ELR (cell line): Measurements from ENCODE around the gene IL34.
"Not testable (repeated sequence)": the region's sequence is repeated elsewhere in the genome, so short reads cannot be mapped to it uniquely, and the experiment has no call there.

Experiments
- DNase-seq: peaks from one replicate; pipeline ENCODE4 v3.0.0-alpha.2; 2015; ENCODE audit warnings: low read depth

Gene IL34

DNA sequence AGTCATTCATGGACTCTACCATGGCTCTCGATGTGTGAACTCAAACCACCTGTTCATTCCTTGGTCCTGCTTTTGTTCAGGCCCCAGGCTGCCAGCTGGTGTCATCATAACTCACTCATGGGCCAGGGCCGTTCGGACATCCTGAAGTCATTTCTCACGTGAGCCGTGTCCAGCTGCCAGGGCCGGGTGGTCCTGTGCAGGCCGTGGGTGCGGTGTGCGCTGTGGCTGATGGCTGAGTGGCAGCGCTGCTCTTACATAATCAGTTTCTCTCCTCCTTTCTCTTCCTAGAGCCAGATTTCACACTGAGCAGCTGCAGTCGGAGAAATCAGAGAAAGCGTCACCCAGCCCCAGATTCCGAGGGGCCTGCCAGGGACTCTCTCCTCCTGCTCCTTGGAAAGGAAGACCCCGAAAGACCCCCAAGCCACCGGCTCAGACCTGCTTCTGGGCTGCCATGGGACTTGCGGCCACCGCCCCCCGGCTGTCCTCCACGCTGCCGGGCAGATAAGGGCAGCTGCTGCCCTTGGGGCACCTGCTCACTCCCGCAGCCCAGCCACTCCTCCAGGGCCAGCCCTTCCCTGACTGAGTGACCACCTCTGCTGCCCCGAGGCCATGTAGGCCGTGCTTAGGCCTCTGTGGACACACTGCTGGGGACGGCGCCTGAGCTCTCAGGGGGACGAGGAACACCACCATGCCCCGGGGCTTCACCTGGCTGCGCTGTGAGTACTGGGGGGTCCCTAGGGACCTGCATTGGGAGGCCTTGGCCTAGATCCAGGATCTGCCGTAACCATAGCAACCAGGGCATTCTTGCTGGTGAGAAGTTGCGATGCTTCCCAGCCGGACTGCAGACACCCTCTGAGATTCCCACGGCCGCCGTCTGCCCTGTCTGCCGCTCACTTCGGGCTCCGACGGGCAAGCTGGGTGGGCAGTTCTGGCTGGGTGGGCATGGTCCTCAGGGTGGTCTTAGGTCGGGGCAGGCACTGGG lies at the start of gene IL34:
Gene IL34, plus strand, starts transcription at position 300 of the 982 bp plus-strand sequence. Its CDS starts 389 bp downstream, at position 689.
- DNase-seq: peak; percentile 34

DNA sequence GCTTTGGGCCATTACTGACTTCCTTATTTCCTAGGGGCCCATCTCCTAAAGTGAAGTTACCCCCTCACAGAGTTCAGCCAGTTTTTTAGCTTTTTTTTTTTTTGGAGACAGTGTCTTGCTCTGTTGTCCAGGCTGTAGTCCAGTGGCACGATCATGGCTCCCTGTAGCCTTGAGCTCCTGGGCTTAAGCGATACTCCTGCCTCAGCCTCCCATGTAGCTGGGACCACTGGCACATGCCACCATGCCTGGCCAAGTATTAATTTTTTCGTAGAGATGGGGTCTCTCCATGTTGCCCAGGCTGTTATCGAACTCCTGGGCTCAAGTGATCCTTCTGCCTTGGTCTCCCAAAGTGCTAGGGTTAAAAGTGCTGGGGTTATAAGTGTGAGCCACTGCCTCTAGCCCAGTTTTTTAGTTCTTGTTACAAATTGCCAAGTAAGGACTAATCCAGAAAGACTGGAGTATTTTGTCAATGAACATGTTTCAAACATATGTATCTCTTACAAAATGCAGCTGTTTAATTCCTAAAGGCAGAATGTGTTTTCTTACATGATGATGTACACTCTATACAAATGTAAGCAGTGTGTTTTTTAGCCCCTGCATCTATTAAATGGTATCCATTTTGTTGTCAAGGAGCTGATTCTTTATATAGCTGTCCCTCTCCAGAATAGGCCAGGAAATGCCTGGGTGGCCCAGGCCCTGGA lies 49.1 kb upstream of the IL34 start:
- no peak for DNase-seq

DNA sequence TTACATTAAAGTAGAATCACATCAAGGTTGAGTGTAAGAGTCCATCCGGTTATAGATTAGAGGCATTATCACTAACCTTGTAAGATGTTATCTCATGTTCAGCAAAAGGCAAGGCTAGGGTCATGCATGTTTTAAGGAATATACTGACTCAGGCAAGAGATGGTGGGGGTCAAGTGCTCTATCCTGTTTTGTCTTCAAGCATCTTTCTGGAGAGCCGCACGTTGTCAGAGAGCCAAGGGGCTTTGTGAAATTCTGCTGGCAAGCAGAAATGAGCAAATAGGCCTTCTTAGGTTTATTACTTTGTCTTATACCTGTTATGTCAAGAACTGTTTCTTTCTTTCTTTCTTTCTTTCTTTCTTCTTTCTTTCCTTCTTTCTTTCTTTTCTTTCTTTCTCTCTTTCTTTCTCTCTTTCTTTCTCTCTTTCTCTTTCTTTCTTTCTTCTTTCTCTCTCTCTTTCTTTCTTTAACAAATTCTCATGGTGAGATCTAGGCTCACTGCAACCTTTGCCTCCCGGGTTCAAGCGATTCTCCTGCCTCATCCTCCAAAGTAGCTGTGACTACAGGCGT lies 47.3 kb upstream of the IL34 start:
- no peak for DNase-seq

DNA sequence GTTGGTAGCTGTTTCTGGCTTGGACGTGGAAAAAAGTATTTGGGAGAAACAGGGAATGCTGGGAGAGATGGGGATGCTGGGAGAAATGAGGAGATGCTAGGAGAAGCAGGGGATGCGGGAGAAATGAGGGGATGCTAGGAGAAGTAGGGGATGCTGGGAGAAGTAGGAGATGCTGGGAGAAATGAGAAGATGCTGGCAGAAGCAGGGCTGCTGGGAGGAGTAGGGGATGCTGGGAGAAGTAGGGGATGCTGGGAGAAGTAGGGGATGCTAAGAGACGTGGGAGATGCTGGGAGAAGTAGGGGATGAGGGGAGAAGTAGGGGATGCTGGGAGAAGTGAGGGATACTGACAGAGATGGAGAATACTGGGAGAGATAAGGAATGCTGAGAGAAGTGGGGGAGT lies 45.6 kb upstream of the IL34 start:
- DNase-seq: no peak

DNA sequence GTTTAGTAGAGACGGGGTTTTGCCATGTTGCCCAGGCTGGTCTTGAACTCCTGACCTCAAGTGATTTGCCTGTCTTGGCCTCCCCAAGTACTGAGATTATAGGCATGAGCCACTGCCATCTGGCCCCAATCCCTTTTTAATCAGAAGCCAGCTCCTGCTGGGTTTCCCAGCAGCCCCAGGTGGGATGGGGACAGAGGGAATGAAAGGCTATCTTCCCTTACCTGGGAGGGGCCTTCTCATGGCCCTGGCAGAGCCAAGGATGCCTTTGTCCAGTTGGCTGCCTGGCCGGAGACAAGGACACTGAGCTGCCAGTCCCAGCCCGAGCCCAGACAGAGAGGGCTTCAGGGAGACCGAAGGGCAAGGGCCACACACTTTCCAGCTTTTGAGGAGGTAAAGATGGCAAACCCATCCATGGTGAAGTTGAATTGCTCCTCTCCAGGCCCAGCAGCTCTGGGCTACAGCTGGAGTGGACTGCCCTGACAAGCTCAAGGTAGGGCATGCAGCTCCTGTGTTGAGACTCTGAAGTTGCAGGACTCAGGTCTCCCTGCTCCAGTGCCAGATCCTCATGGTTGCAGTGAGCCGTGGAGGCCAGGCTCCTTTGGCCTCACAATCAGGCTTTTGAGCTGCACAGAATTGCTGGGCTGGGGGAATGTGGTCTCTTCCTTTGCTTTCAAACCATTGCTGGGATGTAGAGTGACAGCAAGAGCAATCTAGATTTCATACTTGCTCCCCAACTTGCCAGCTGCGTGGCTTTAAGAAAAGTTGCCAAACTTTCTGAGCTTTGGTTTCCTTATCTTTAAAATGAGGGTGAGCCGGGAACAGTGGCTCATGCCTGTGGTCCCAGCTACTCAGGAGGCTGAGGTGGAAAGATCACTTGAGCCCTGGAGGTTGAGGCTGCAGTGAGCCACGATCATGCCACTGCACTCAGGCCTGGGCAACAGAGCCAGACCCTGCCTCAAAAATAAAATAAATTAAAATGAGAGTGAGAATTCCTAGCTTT lies 44.5 kb upstream of the IL34 start:
- DNase-seq: no peak

DNA sequence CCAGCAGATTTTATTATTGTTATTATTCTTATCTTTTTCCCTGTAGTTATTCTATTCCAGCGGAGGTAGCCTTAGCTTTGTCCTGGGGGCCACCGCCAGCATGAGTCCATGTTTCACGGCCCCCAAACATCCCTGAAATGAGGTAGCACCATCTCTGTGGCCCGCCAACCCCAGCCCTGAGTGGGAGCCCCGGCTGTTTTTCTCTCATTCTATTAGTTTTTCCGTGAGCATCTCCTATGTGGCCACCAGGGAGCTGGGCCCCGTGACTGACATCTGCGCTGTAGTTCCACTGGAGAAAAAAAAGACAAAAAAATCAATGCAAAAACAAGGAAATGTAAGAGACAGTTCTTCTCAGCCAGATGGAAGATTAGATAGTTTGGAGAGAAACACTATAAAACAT lies 43.5 kb upstream of the IL34 start:
- DNase-seq: no peak

DNA sequence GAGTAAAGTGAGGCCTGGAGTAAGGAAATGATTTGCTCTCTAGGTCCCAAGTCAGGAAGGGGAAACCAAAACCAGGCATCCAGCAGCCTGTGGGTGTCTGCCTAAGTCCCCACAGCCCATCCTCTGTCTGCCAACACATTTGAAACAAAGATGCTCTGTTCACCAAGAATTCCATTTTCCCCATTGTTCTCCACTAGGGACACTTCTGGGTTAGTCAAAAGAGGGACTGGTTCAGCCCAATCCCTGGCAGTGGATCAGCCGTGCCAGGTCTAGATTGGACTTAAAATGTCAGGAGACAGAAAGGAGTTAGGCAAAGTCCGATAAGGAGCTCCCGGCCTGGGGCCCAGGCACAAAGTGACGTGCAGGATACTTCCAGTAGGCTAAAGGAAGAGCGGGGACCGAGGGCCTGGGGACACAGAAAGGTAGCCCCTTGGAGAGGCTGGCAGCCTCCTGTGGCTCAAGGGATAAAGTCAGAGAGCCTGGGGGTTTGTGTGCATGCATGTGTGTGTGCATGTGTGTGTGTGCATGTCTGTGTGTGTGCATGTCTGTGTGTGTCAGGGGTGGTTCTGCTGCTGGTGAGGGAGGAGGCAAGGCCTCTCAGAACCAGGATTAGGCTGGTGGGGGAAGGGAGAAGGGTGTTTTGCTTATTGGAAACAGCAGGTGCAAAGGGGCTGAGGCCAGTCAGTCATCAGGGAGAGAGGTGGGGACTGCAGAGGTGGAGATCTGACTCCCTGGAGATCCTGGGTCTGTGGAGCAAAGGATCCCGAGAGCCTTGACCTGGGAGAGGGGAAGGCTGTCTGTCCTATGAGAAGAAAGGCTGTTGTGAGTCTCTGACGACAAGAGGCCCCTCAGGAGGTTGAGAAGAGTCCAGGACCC lies 41.7 kb upstream of the IL34 start:
- no peak for DNase-seq

DNA sequence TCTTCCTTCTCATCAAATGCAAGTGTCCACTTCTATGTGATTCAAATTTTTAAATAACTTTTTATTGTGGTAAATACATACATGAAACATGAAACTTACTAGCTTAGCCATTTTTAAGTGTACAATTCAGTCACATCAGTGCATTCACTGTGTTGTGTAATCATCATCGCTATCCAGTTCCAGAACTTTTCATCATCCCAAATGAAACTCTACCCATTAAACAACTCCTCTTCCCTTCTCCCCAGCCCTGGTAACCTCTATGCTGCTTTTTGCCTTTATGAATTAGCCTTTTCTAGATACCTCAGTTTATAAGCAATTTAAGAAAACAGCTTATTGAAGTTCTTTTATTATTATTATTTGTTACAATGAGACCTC lies 41.1 kb upstream of the IL34 start:
- DNase-seq: no peak

DNA sequence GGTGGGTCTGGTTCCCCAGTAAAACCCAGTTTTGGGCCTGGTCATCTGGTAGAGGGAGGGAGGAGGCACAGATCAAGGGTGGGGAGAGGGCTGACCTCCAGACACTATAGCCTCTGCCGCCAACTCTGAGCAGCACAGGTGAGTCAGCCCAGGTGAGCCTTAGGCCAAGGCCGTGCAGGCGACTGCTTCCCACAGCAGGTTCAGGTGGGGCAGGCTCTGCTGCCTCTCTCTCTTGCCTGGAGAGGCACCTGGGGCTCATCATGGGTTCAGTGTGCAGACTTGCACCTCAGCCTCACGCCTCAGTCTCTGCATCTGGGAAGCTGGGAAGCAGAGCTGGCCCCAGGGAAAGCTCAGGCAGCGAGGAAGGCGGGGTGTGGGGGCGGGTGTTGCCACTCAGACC lies 37.8 kb upstream of the IL34 start:
- DNase-seq: no peak

DNA sequence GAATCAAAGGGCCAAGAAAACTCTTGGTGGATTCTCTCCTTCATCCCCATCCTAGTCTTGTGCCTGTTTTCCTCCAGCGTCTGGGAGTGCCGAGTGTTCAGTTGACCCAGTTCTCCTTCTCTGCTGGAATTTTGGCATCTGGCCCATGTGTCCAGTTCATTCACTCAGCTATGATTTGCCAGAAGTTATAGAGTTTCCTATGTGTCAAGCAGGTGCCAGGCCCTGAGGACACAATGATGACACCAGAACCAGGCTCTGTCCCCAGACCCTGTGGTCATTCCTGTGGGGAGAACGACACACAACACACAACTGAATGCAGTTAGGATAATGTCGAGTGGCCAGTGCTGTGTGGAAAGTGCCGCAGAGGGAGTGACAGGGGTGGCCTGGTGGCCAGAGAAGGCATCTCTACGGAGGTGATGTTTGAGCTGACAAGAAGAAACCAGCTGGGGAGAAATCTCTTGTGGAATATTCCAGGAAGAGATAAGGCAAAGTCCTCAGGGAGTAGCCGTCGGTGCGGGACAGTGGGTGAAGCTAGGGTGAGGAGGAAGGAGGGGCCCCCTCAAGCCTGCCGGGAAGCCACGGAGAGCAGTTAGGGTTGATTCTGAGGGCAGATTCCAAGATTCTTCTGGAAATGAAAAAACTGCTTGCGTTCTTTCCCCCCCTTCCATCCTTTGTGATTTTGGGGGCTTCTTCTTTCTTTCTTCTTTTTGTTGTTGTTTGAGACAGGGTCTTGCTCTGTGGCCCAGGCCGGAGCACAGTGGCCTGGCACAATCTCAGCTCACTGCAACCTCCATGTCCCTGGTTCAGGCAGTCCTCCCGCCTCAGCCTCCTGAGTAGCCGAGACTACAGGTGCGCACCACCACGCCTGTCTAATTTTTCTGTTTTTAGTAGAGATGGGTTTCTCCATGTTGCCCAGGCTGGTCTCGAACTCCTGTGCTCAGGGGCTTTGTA lies 35.8 kb upstream of the IL34 start:
- no peak for DNase-seq

DNA sequence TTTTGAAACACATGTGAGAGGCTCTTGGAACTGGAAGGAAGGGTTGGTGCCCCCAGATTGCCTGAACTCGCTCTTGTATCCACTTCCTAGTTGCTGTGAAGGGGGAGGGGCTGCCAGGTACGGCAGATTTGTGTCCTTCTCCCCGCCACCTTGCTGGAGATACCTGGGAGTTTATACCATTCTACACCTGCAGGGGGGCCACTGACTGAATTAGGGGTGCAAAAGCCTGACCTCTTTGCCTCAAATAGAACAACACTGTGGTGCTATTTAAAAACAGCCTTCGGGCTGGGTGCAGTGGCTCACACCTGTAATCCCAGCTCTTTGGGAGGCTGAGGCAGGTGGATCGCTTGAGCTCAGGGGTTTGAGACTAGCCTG lies 35.1 kb upstream of the IL34 start:
- DNase-seq: no peak

DNA sequence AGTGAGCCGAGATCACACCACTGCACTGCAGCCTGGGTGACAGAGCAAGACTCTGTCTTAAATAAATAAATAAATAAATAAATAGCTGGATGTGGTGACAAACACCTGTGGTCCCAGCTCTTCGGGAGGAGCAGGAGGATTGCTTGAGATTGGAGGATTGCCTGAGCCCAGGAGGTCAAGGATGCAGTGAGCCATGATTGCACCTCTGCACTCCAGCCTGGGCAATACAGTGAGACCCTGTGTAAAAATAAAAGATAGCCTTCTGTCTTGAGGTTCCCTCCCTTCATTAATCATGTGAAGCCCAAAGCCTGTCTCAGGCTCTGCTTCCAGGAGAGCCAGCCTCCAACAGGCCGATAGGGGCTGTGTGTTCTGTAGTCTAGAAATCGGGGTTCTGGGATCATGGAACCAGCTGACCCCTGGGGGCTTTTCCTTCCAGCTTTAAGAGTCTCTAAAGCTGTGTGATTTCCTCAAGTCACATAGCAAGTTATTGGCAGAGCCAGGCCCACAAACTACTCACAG lies 34.5 kb upstream of the IL34 start:
- no peak for DNase-seq

DNA sequence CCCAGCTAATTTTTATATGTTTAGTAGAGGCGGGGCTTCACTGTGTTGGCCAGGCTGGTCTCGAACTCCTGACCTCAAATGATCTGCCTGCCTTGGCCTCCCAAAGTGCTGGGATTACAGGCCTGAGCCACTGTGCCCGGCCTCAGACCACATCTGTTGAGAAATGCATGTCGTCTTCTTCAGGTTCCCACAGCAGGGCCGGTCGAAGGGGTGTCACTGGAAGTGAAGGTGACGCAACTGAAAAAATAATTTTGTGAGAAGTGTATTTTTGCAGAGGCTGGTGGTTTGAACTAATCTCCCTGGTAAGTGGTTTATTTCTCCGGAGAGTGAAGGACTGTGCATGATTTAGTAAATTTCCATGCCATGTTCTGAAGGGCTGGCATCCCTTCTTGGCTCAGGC lies 33.4 kb upstream of the IL34 start:
- DNase-seq: no peak

DNA sequence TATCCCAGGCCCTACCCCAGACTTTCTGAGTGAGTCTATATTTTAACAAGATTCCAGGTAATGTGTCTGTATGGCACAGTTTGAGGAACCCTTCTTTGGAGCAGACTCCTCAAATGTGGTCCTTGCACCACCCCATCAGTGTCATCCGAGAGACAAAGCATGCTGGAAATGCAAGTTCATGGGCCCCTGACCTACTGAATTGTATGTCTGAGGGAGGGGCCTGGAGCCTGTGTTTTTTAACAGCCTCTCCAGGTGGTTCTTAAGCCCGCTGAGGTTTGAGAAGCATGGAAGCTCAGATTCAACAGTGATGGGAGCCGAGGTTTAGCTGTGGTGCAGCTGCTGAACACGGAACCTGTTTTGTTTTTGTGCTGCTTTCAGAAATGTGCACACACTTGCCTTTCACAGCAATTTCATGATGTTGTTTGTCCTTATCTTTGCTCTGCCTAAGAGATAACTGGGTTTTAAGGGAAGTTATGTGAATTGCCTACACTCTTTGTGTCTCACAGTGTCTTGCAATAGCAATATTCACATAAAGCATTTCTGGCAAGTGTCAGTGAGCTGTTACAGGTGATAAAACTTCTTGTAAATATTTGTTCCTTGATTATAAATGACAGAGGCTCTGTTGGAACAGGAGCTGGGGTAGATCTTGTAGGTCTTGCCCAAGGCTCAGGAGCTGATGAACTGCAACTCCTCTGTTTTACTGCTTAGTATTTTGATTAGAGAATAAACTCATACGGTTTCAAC lies 32.0 kb upstream of the IL34 start:
- DNase-seq: no peak

DNA sequence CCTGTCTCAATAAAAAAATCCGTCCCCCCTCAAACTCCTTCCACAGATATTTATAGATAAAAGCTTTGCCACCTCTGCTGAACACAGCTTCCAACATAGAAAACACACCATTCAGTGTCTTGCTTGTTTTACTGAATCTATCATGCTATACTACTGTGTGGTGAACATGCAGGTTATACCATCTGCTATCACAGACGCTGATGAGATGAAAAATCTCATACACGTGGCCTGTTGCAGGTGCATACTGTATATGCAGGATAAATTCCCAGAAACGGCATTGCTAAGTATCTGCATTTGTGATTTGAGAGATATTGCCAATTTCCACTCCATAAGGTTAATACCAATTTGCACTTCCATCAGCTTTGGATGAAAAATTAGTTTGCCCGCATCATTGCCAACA lies 30.4 kb upstream of the IL34 start:
- DNase-seq: no peak

DNA sequence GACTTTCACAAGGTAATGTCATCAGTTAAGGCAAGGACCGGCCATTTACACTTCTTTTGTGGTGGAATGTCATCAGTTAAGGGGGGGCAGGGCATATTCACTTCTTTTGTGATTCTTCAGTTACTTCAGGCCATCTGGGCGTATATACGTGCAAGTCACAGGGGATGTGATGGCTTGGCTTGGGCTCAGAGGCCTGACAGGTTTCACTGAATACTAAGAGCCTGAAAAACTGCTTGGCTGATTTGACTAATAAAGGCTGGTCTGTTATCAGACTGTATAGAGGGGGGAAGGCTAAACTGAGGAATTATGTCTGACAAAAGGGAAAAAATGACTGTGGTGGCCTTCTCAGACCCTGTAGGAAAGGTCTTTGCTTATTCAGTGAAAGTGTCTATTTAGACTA lies 24.5 kb upstream of the IL34 start:
- not testable (repeated sequence) for DNase-seq

DNA sequence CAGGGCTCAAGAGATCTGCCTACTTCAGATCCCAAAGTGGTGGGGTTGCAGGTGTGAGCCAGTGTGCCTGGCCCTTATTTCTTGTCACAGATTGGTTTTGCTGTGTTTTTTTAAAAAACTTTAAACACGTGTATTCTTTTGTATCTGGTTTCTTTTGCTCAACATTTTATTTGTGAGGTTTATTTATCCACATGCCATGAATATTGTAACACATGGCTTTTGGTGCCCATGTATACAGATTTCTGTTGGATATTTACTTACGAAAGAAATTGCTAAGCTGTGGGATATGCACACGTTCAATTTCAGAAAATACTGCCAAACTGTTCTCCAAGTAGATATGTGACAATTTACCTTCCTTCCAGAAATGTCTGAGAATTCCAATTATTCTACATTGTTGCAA lies 18.7 kb upstream of the IL34 start:
- DNase-seq: no peak

DNA sequence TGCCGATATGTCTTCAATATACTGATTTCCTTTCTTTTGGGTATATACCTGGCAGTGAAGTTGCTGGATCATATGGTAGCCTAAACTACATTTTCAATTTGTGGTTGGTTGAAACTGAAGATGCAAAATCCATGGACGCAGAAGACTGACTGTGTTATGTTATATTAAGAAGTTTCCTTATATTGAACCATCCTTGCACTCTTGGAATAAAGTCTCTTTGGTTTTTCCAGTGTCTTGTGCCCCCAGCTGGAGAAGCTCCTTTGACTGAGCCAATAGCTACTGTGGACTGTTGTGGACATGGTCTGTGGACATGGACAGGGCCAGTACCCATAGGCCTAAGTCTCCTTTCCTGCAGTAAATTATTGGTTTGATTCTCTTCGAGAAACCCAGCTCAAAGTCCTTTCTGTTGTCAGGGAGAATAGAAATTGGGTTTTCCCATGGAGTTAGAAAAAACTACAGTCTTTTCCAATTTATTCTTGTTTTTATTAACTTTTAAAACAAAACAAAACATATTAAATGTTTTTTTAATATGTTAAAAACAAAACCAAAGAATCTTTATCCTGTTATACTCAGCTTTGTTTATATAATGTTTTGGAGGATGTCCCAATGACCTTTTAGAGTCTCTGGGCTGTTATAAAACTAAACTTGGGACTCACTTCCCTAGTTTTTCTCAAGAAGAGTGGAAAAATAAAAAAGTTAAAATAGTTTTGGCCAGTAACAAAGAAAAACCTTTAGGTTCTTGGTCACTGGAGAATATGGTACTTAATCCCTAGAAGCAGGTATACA lies 15.2 kb upstream of the IL34 start:
- no peak for DNase-seq
